GM12878 (cell line): ENCODE results near the gene BOLA2B. TPM values are rescaled to one million over a fixed set of nuclear protein-coding genes. Genes with fewer than 3 reads are reported as not detected.

Source experiments
- BACH1 ChIP-seq: fragments of 450-650 bp; IDR thresholded peaks from 2 replicates; pipeline ENCODE4 v1.6.1; 2017; ENCODE audit warnings: mild to moderate bottlenecking, borderline replicate concordance
- CHD1 ChIP-seq: IDR thresholded peaks from 2 replicates; pipeline ENCODE4 v1.6.1; 2012; ENCODE audit warnings: low read depth, low read length, improper control_type of control experiment
- CREM ChIP-seq: IDR thresholded peaks from 2 replicates; pipeline ENCODE4 v1.6.1; 2014; ENCODE audit warnings: antibody characterized with exemption, low read depth
- EGR1 ChIP-seq, 2 experiments: IDR thresholded peaks; 1 replicate in 1 of 2; 2 replicates in 1 of 2; pipeline ENCODE4 v1.6.1; 2011 to 2012; ENCODE audit warnings: low read depth in 2 of 2, low read length in 2 of 2, borderline replicate concordance in 1 of 2, mild to moderate bottlenecking in 1 of 2, moderate library complexity in 1 of 2
- GATAD2B ChIP-seq: fragments of 450-650 bp; conservative IDR thresholded peaks from 2 replicates; pipeline ENCODE4 v1.6.1; 2017; ENCODE audit warnings: low read depth, mild to moderate bottlenecking, moderate library complexity
- HCFC1 ChIP-seq: fragments of 150-350 bp; IDR thresholded peaks from 2 replicates; pipeline ENCODE4 v1.6.1; 2014; ENCODE audit warnings: low read length
- KAT2A ChIP-seq: conservative IDR thresholded peaks from 2 replicates; pipeline ENCODE4 v1.6.1; 2011; ENCODE audit warnings: low read depth, low read length; ENCODE audit not compliant: control insufficient read depth
- MLLT1 ChIP-seq: fragments of 450-650 bp; IDR thresholded peaks from 2 replicates; pipeline ENCODE4 v1.6.1; 2016; ENCODE audit warnings: mild to moderate bottlenecking
- PBX3 ChIP-seq: IDR thresholded peaks from 2 replicates; pipeline ENCODE4 v1.6.1; 2011; ENCODE audit warnings: mild to moderate bottlenecking, low read depth, low read length, moderate library complexity; ENCODE audit not compliant: insufficient replicate concordance
- POLR2AphosphoS5 ChIP-seq: IDR thresholded peaks from 2 replicates; pipeline ENCODE4 v1.6.1; 2011; ENCODE audit warnings: mild to moderate bottlenecking, low read length, inconsistent platforms
- RAD21 ChIP-seq: IDR thresholded peaks from 2 replicates; pipeline ENCODE4 v1.6.1; 2011; ENCODE audit warnings: mild to moderate bottlenecking, low read depth, low read length, moderate library complexity; ENCODE audit not compliant: insufficient read depth
- RBBP5 ChIP-seq: fragments of 200-600 bp; sonication (generic); conservative IDR thresholded peaks from 2 replicates; pipeline ENCODE4 v1.6.1; 2016
- RELB ChIP-seq: fragments of 450-650 bp; IDR thresholded peaks from 2 replicates; pipeline ENCODE4 v1.6.1; 2017; ENCODE audit warnings: low read depth, mild to moderate bottlenecking, moderate library complexity
- SMC3 ChIP-seq: IDR thresholded peaks from 2 replicates; pipeline ENCODE4 v1.6.1; 2011; ENCODE audit warnings: low read length, improper control_type of control experiment, borderline replicate concordance
- SPI1 ChIP-seq: IDR thresholded peaks from 2 replicates; pipeline ENCODE4 v1.6.1; 2011; ENCODE audit warnings: low read depth, mild to moderate bottlenecking, low read length, moderate library complexity, borderline replicate concordance; ENCODE audit not compliant: insufficient read depth
- SREBF1 ChIP-seq: IDR thresholded peaks from 2 replicates; pipeline ENCODE4 v1.6.1; 2012; ENCODE audit warnings: mild to moderate bottlenecking, low read length
- ZNF24 ChIP-seq: fragments of 450-650 bp; IDR thresholded peaks from 2 replicates; pipeline ENCODE4 v1.6.1; 2017; ENCODE audit warnings: antibody characterized with exemption, mild to moderate bottlenecking
- polyA plus RNA-seq, 11 experiments: library from polyadenylated mRNA; depleted of rRNA in 4 of 11; unstranded in 6 of 11; stranded (reverse) in 5 of 11; fragments of >200 nt; fragmentation: Nextera tagmentation in 4 of 11; fragmentation: Illumina TruSeq in 1 of 11; extraction: Ambion mirVana in 4 of 11; extraction: Trizol in 1 of 11; gene quantifications; 1 replicate in 1 of 11; 2 replicates in 10 of 11; pipeline versions ENCODE4 v1.2.1 to v1.2.3, GENCODE V29; 2011 to 2016; ENCODE audit warnings: inconsistent platforms in 2 of 11, missing spikeins in 2 of 11, low read depth in 1 of 11
- total RNA-seq, 4 experiments: library from RNA; depleted of rRNA in 3 of 4; stranded (reverse); fragments of >200 nt in 3 of 4; fragmentation: Illumina TruSeq in 1 of 4; extraction: Trizol in 1 of 4; gene quantifications; 2 replicates each; pipeline versions ENCODE4 v1.2.1 to v1.2.3, GENCODE V29; 2013 to 2021
- TF ChIP-seq, protein P1 (sequence below): fragments of 450-650 bp; formaldehyde crosslinking; IDR thresholded peaks from 2 replicates; pipeline ENCODE4 v1.4.0; 2020; ENCODE audit warnings: mild to moderate bottlenecking, moderate library complexity
- TF ChIP-seq, protein P2 (sequence below): fragments of 450-650 bp; conservative IDR thresholded peaks from 2 replicates; pipeline ENCODE4 v1.6.1; 2017; ENCODE audit warnings: mild to moderate bottlenecking, moderate library complexity

BOLA2B gene
- total and polyA plus RNA-seq, 10 of the 15 experiments (the other 5 are each of a cell fraction or from before 2014, with no cell fraction given), result 39.9 to 292 (median 130) TPM

GRCh38 chr16:30183233-30184095, 10.0 kb downstream of the BOLA2B start, which contains the start of gene CORO1A (continued):
- TF ChIP-seq RELB (no peak), RAD21 (no peak), RBBP5 (no peak), BACH1 (peak; percentile 75; the same call in 1 of the 2 replicates), SPI1 (no peak), MLLT1 (no peak), HCFC1 (no peak), POLR2AphosphoS5 (peak; percentile 73), GATAD2B (peak; percentile 90), CHD1 (no peak), EGR1 (IDR thresholded peaks at IDR 0.05; ENCODE audit: borderline replicate concordance in 1 of 2, low read depth in 2 of 2, low read length in 2 of 2) (peak in 1 of 2 experiments; percentile 60; a peak in 1 of 3 replicates), KAT2A (no peak), CREM (0 out of 2 replicates have a peak, but pooled peaks have one; percentile 17), ZNF24 (no peak), SMC3 (no peak), SREBF1 (no peak), PBX3 (peak; percentile 52)
- TF ChIP-seq, protein P1, sequence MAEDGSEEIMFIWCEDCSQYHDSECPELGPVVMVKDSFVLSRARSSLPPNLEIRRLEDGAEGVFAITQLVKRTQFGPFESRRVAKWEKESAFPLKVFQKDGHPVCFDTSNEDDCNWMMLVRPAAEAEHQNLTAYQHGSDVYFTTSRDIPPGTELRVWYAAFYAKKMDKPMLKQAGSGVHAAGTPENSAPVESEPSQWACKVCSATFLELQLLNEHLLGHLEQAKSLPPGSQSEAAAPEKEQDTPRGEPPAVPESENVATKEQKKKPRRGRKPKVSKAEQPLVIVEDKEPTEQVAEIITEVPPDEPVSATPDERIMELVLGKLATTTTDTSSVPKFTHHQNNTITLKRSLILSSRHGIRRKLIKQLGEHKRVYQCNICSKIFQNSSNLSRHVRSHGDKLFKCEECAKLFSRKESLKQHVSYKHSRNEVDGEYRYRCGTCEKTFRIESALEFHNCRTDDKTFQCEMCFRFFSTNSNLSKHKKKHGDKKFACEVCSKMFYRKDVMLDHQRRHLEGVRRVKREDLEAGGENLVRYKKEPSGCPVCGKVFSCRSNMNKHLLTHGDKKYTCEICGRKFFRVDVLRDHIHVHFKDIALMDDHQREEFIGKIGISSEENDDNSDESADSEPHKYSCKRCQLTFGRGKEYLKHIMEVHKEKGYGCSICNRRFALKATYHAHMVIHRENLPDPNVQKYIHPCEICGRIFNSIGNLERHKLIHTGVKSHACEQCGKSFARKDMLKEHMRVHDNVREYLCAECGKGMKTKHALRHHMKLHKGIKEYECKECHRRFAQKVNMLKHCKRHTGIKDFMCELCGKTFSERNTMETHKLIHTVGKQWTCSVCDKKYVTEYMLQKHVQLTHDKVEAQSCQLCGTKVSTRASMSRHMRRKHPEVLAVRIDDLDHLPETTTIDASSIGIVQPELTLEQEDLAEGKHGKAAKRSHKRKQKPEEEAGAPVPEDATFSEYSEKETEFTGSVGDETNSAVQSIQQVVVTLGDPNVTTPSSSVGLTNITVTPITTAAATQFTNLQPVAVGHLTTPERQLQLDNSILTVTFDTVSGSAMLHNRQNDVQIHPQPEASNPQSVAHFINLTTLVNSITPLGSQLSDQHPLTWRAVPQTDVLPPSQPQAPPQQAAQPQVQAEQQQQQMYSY (CRISPR knock-in tag), result no peak
- TF ChIP-seq, protein P2, sequence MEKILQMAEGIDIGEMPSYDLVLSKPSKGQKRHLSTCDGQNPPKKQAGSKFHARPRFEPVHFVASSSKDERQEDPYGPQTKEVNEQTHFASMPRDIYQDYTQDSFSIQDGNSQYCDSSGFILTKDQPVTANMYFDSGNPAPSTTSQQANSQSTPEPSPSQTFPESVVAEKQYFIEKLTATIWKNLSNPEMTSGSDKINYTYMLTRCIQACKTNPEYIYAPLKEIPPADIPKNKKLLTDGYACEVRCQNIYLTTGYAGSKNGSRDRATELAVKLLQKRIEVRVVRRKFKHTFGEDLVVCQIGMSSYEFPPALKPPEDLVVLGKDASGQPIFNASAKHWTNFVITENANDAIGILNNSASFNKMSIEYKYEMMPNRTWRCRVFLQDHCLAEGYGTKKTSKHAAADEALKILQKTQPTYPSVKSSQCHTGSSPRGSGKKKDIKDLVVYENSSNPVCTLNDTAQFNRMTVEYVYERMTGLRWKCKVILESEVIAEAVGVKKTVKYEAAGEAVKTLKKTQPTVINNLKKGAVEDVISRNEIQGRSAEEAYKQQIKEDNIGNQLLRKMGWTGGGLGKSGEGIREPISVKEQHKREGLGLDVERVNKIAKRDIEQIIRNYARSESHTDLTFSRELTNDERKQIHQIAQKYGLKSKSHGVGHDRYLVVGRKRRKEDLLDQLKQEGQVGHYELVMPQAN, result peak; percentile 83; the same call in 1 of the 2 replicates
